Stimulated activated CD4-positive, alpha-beta T cell treated with anti-CD3 and anti-CD28 coated beads, Interleukin-1b, Interleukin-23, amount 100 ng/mL, for 48 hours (primary cell): ENCODE results near the gene OPN1MW3.
"Not testable (repeated sequence)": the region's sequence is repeated elsewhere in the genome, so short reads cannot be mapped to it uniquely, and the experiment has no call there.

Experiments used
- DNase-seq: peaks from one replicate; pipeline ENCODE4 v3.0.0-alpha.2; 2020

Gene OPN1MW3

DNA sequence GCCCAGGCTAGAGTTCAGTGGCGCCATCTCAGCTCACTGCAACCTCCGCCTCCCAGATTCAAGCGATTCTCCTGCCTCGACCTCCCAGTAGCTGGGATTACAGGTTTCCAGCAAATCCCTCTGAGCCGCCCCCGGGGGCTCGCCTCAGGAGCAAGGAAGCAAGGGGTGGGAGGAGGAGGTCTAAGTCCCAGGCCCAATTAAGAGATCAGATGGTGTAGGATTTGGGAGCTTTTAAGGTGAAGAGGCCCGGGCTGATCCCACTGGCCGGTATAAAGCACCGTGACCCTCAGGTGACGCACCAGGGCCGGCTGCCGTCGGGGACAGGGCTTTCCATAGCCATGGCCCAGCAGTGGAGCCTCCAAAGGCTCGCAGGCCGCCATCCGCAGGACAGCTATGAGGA is at the start of gene OPN1MW3:
Gene OPN1MW3, plus strand, starts transcription at position 301 of the 400 bp plus-strand sequence. Its CDS starts 38 bp downstream, at position 339.
- not testable (repeated sequence) for DNase-seq

DNA sequence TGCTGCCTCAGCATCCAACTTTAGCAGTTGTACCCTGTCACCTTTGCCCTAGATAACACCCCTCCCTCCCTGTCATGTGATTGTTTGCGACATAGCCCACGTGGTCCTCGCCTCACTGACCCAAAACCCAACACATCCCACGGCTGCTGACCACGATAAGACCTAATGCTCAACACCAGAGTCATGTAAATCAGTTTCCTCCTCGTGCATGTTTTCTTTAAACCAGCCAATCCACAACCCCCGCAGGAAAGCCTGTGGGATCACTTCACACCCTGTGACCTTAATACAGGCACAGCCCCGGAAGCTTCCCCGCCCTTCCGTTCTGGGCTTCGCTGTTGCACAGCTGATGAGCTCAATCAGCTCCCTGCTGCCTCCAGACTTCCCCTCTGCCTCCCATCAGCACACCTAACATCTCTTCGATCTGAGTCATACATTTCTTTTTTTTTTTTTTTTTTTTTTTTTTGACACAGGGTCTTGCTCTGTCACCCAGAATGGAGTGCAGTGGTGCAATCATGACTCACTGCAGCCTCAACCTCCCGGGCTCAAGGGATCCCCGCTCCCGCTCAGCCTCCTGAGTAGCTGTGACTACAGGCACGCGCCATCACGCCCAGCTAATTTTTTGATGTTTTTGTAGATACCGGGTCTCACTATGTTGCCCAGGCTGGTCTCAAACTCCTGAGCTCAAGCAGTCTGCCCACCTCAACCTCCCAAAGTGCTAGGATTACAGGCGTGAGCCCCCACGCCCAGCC is 47.5 kb upstream of the OPN1MW3 start:
- not testable (repeated sequence) for DNase-seq

DNA sequence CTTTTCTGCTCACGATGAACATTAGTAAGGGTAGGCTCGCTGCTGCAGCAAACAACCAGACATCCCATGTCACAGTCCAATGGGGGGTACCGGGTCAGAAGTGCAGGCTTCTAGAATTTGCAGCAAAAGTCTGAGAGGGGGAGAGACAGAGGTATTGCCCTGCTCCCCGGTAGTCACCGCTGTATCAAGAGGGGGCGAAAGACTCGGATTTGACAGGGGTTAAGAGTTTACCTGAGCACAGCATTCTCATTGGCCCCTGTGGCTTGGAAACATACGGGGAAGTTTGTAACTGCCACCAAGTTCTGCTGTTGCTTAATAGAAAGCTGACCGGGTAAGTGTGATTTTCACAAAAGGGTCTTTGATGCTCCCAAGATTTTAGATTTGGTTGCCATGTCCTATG is 46.3 kb upstream of the OPN1MW3 start:
- not testable (repeated sequence) for DNase-seq

DNA sequence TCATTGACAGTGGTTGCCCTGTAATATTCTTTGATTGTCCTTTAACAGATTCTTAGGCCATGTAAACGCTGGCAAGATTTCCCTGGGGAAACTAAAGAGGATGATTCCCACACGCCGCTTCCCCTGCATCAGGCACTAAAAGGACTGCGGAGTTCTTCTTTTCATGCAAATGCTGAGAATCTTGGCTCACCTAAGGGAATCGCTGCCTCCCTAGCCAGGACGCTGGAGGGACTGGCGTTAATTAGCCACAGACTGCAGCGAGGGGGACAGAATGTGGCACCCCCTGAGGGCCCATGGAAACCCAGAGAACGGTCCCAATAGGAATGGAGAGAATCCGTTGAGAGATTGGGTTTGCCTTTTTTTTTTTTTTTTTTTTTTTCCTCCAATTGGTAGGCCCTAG is 45.9 kb upstream of the OPN1MW3 start:
- not testable (repeated sequence) for DNase-seq

DNA sequence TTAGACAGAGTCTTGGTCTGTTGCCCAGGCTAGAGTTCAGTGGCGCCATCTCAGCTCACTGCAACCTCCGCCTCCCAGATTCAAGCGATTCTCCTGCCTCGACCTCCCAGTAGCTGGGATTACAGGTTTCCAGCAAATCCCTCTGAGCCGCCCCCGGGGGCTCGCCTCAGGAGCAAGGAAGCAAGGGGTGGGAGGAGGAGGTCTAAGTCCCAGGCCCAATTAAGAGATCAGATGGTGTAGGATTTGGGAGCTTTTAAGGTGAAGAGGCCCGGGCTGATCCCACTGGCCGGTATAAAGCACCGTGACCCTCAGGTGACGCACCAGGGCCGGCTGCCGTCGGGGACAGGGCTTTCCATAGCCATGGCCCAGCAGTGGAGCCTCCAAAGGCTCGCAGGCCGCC is 37.9 kb upstream of the OPN1MW3 start, which contains the start of gene OPN1MW2:
Gene OPN1MW2, plus strand, starts transcription at position 301 of the 400 bp plus-strand sequence. Its CDS starts 60 bp downstream, at position 361.
- not testable (repeated sequence) for DNase-seq

DNA sequence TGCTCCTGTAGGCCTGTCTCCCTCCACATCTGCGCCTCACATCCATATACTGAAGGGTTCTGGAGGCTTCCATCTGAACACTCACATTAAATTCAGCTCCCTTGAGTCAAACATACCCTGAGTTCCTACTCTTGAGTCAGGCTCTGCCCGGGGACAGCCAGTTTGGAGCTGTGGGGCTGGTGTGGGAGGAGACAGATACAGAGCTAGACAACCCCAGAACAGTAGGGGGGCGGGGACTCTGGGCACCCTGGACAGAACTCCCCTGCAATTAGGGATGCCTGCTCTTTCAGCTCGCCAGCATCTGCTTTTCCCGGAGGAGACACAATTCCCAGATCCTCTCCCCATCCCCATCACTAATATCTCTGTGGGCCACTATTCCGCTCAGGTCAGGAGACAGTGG is 32.1 kb upstream of the OPN1MW3 start:
- DNase-seq, result not testable (repeated sequence)

DNA sequence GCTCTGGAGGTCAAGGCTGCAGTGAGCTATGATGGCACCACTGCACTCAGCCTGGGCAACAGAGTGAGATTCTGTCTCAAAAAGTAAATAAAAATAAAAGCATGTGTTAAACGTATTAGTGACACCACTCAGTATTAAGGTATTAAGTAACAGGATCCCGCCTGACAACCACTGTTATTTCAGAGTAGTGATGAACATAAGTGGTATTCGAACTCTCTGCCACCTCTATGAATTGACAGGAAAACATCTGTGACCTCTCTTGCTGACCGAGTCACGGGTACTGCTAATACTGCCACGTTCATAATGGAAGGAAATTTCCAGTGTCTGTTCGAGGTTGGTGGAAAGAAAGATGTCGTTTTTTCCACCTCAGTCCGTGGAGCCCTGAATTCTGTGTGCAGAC is 30.7 kb upstream of the OPN1MW3 start:
- DNase-seq, result not testable (repeated sequence)

DNA sequence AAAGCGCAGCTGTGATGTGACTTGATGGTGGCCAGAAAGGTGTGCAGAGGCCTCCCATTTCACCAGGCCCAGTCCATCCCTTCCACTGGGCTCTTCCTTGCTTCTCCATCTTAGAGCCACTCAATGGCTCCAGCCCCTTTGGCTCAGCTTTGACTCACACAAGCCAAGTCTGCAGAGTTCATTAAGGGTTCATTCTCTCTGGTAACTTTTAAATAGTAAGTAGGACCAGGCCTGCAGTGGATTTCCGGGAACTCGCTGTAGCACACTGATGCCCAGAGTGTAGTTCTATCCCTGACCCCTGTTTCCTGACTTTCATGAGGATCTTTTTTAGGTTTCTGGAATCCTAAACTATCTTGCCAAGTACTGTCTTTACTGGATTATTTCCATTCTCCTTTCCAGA is 25.9 kb upstream of the OPN1MW3 start:
- not testable (repeated sequence) for DNase-seq

DNA sequence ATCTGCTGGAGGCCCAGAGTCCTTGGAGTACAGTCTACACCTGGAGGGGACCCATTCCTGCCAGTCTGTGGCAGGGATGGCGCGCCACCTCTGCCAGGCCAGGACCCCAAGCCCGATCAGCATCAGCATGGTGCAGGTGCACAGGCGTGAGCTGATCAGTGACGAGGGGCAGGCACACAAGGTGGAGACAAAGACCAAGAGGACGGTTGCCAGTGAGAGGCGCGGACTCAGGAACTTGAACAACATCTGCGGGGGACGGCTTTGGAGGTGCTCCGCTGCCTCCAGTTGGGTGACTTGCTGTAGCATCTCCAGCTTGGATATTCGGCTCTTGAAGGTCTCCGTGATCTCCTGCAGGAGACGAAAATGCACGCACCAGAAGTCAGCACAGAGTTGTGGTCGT is 23.8 kb upstream of the OPN1MW3 start:
- DNase-seq, result not testable (repeated sequence)

DNA sequence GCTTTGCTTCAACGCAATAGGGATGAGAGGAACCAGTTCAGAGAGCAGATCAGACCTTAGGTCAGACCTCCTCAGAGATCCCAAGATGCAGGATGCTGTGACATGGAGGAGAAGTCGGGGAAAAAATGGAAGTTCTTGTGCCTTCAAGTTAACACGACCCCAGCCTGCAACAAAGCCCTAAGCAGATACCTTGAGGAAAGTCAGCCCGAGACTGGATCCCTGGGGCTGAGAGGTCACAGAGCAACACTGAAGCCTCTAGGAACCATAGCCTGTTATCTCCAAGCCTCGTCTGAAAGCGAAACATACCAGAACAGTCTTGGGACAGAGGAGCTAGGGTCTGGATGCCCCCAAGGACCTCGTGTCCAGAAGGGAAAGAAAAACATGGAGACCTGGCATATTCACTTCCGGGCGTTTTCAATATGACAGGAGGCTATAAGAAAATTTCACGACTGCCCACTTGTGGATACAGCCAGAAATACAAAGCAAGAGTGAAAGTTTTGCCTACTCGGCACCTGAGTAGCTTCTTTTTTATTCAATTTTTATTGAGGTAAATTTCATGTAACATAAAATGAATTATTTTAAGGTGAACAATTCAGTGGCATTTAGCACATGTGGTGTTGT is 18.3 kb upstream of the OPN1MW3 start:
- not testable (repeated sequence) for DNase-seq

DNA sequence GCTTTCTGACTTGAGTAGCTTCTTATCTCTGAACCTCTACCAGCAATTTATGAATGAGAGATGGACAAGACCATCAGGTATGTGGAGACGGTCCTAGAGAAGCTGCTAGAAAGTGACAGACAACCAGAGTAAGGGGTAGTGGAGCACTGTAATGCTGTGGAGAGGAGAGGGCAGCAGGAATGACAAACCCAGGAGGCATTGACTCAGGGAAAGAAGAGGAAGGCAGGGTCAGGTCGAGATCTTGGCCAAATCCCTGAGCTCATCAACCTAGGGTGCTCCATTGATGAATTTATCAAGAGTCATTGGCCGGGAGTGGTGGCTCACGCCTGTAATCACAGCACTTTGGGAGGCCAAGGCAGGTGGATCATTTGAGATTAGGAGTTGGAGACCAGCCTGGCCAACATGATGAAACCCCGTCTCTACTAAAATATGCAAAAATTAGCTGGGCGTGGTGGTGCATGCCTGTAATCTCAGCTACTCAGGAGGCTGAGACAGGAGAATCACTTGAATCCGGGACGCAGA is 17.3 kb upstream of the OPN1MW3 start:
- DNase-seq, result not testable (repeated sequence)

DNA sequence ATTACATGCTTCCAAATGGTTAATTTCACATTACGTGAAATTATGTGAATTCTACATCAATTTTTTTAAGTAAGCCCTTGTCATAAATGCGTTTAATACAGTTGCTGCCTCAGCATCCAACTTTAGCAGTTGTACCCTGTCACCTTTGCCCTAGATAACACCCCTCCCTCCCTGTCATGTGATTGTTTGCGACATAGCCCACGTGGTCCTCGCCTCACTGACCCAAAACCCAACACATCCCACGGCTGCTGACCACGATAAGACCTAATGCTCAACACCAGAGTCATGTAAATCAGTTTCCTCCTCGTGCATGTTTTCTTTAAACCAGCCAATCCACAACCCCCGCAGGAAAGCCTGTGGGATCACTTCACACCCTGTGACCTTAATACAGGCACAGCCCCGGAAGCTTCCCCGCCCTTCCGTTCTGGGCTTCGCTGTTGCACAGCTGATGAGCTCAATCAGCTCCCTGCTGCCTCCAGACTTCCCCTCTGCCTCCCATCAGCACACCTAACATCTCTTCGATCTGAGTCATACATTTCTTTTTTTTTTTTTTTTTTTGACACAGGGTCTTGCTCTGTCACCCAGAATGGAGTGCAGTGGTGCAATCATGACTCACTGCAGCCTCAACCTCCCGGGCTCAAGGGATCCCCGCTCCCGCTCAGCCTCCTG is 9.9 kb upstream of the OPN1MW3 start:
- not testable (repeated sequence) for DNase-seq

DNA sequence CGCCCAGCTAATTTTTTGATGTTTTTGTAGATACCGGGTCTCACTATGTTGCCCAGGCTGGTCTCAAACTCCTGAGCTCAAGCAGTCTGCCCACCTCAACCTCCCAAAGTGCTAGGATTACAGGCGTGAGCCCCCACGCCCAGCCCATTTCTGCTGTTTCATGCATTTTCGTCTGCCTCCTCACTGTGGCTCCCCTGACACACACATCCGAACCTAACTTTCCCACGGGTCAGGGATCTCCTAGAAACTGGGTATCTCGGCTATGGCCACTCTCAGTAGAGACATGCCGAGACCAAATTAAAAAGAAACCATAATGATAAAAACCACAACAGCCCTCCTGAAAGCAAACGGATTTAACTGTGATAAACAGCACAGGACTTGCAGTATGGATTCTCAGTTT is 9.3 kb upstream of the OPN1MW3 start:
- not testable (repeated sequence) for DNase-seq

DNA sequence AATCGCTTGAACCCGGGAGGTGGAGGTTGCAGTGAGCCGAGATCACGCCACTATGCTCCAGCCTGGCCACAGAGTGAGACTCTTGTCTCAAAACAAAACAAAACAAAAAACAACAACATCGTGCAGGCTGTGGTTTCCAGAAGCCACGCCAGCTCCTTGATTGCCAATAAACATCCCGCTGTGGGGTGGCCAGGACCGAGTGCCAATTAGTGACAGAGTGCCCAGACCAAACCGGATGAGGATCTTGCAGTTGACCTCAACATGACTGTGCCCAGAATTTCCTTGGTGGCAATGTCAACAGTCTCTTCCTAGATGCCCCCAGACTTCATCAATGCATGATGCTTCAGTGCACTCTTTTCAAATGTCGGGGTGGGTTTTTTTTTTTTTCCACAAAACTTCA is 1.3 kb downstream of the OPN1MW3 start:
- DNase-seq, result not testable (repeated sequence)

DNA sequence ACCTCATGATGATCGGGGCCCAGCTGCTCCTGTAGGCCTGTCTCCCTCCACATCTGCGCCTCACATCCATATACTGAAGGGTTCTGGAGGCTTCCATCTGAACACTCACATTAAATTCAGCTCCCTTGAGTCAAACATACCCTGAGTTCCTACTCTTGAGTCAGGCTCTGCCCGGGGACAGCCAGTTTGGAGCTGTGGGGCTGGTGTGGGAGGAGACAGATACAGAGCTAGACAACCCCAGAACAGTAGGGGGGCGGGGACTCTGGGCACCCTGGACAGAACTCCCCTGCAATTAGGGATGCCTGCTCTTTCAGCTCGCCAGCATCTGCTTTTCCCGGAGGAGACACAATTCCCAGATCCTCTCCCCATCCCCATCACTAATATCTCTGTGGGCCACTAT is 5.7 kb downstream of the OPN1MW3 start:
- DNase-seq, result not testable (repeated sequence)

DNA sequence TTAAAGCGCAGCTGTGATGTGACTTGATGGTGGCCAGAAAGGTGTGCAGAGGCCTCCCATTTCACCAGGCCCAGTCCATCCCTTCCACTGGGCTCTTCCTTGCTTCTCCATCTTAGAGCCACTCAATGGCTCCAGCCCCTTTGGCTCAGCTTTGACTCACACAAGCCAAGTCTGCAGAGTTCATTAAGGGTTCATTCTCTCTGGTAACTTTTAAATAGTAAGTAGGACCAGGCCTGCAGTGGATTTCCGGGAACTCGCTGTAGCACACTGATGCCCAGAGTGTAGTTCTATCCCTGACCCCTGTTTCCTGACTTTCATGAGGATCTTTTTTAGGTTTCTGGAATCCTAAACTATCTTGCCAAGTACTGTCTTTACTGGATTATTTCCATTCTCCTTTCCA is 11.9 kb downstream of the OPN1MW3 start:
- not testable (repeated sequence) for DNase-seq

DNA sequence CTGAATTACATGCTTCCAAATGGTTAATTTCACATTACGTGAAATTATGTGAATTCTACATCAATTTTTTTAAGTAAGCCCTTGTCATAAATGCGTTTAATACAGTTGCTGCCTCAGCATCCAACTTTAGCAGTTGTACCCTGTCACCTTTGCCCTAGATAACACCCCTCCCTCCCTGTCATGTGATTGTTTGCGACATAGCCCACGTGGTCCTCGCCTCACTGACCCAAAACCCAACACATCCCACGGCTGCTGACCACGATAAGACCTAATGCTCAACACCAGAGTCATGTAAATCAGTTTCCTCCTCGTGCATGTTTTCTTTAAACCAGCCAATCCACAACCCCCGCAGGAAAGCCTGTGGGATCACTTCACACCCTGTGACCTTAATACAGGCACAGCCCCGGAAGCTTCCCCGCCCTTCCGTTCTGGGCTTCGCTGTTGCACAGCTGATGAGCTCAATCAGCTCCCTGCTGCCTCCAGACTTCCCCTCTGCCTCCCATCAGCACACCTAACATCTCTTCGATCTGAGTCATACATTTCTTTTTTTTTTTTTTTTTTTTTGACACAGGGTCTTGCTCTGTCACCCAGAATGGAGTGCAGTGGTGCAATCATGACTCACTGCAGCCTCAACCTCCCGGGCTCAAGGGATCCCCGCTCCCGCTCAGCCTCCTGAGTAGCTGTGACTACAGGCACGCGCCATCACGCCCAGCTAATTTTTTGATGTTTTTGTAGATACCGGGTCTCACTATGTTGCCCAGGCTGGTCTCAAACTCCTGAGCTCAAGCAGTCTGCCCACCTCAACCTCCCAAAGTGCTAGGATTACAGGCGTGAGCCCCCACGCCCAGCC is 27.3 kb downstream of the OPN1MW3 start:
- not testable (repeated sequence) for DNase-seq

DNA sequence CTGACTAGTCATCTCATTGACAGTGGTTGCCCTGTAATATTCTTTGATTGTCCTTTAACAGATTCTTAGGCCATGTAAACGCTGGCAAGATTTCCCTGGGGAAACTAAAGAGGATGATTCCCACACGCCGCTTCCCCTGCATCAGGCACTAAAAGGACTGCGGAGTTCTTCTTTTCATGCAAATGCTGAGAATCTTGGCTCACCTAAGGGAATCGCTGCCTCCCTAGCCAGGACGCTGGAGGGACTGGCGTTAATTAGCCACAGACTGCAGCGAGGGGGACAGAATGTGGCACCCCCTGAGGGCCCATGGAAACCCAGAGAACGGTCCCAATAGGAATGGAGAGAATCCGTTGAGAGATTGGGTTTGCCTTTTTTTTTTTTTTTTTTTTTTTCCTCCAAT is 29.0 kb downstream of the OPN1MW3 start:
- not testable (repeated sequence) for DNase-seq

DNA sequence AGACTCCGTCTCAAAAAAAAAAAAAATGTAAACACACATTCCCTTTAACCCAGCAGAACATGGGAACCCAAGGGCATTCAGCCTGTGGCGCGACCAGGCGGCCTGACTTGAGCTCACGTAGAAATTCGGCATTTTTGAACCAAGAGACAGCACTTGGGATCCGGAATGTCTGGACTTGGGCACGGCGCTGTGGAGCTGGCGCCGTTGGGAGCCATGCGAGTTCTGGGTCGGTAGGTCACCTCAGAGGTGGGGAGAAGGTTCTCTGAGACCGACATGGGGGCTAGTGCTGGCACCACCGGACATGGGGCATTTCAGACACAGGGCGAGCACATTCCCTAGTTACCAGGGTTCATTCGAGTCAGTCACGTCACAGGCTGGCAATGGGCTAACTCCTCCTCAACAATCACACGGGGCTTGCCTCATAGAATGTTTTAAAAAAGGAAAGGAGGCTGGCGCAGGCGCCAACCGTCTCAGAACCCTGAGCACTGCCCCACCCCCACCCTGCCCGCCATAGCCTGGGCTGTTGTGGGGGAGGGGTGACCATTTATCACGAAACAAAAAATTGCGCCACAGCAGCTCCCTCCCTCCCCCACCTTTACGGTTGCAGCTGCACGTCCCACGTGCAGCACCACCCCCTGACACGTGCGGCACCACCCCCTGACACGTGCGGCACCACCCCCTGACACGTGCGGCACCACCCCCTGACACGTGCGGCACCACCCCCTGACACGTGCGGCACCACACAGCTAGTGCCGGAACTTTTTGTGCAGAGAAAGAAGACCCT is 37.6 kb downstream of the OPN1MW3 start, which contains the start of gene TEX28:
Gene TEX28, minus strand, starts transcription at position 334 of the 784 bp plus-strand sequence. CDS start 3,007 bp downstream, outside the sequence.
- no peak for DNase-seq

DNA sequence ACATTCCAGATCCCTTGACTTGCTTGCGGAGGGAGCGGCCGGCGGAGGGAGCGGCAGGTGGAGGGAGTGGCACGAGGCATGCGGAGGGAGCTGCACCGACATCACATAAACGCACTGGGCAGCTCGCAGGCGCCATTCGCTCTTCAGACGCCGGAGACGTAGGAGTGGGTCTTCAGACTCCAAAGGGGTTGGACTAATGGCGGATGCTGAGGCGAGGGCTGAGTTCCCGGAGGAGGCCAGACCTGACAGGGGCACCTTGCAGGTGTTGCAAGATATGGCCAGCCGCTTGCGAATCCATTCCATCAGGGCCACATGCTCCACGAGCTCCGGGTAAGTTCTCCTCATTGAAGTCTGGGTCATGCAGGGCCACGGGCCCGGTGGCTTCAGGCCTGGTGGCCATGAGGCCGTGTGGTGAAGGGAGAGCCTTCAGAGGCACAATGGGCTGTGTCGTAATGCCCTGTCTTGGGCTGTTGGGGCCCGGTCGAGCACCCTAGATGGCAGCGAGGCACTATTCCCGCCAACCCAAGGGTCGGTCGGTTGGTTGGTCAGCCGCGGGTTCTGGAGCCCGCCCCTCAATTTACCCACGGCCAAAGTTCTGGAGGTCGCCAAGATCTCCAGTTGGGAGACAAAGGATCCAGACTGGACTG is 38.4 kb downstream of the OPN1MW3 start, which contains the start of gene TKTL1:
Gene TKTL1, plus strand, starts transcription at position 132 of the 647 bp plus-strand sequence. Its CDS starts 65 bp downstream, at position 197.
- no peak for DNase-seq

DNA sequence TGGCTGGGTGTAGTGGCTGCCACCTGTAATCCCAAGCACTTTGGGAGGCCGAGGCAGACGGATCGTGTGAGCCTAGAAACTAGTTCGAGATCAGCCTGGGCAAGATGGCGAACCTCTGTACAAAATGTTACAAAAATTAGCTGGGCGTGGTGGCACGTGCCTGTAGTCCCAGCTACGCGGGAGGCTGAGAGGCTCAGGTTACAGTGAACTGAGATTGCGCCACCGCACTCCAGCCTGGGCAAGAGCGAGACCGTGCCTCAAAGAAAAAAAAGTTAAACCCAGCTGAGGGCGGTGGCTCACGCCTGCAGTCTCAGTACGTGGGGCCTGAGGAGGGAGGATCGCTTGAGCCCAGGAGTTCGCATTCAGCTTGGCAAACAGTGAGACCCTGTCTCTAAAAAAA is 39.3 kb downstream of the OPN1MW3 start:
- no peak for DNase-seq
